DOHH2 (cell line): Measurements from ENCODE around the gene ABCG1.

Source experiments
- H3F3A ChIP-seq: fragments of 200-600 bp; sonication (generic), shearing (Covaris generic); 2 replicates; pipeline ENCODE4 v1.6.0; 2016; ENCODE audit warnings: antibody characterized with exemption, mild to moderate bottlenecking; ENCODE audit not compliant: control insufficient read depth, insufficient read depth
- H3K27ac ChIP-seq: fragments of 200-600 bp; sonication (generic); 2 replicates; pipeline ENCODE4 v1.5.1; 2014; ENCODE audit warnings: low read depth, mild to moderate bottlenecking, low read length, moderate library complexity
- H3K27me3 ChIP-seq: fragments of 200-600 bp; sonication (generic); 2 replicates; pipeline ENCODE4 v1.6.1; 2014; ENCODE audit warnings: mild to moderate bottlenecking, low read length, mixed read lengths; ENCODE audit not compliant: control insufficient read depth
- H3K36me3 ChIP-seq: fragments of 200-600 bp; sonication (generic); 2 replicates; pipeline ENCODE4 v1.6.1; 2014; ENCODE audit warnings: mild to moderate bottlenecking, low read length, moderate library complexity, mixed read lengths; ENCODE audit not compliant: control insufficient read depth
- H3K4me1 ChIP-seq: fragments of 200-600 bp; sonication (generic); 2 replicates; pipeline ENCODE4 v1.6.1; 2014; ENCODE audit warnings: mild to moderate bottlenecking, low read length, mixed read lengths; ENCODE audit not compliant: control insufficient read depth
- H3K4me2 ChIP-seq: fragments of 200-600 bp; sonication (generic); 2 replicates; pipeline ENCODE4 v1.6.0; 2014; ENCODE audit warnings: mild to moderate bottlenecking, low read length, moderate library complexity
- H3K4me3 ChIP-seq: fragments of 200-600 bp; sonication (generic); 2 replicates; pipeline ENCODE4 v1.5.1; 2014; ENCODE audit warnings: mild to moderate bottlenecking, low read length, mixed read lengths
- H3K79me2 ChIP-seq: fragments of 200-600 bp; sonication (generic); 2 replicates; pipeline ENCODE4 v1.6.1; 2014; ENCODE audit warnings: mild to moderate bottlenecking, low read length, mixed read lengths; ENCODE audit not compliant: control insufficient read depth
- H3K9me2 ChIP-seq: fragments of 200-600 bp; sonication (generic); replicated peaks from 2 replicates; pipeline ENCODE4 v1.6.1; 2014; ENCODE audit warnings: mild to moderate bottlenecking, low read length, mixed read lengths; ENCODE audit not compliant: control insufficient read depth
- H3K9me3 ChIP-seq: fragments of 200-600 bp; sonication (generic); 2 replicates; pipeline ENCODE4 v1.6.1; 2014; ENCODE audit warnings: antibody characterized with exemption, low read length, mixed read lengths; ENCODE audit not compliant: control insufficient read depth, insufficient read depth
- H4K20me1 ChIP-seq: fragments of 200-600 bp; sonication (generic); 2 replicates; pipeline ENCODE4 v1.6.0; 2014; ENCODE audit warnings: low read depth, mild to moderate bottlenecking, antibody characterized with exemption, low read length, moderate library complexity; ENCODE audit not compliant: control insufficient read depth, insufficient read depth
- EZH2phosphoT487 ChIP-seq: fragments of 200-600 bp; sonication (generic); IDR thresholded peaks from 2 replicates; pipeline ENCODE4 v1.6.1; 2017; ENCODE audit warnings: borderline replicate concordance, mild to moderate bottlenecking, antibody characterized with exemption, low read length, moderate library complexity, mixed read lengths
- TF ChIP-seq, protein P1 (sequence below): fragments of 200-600 bp; sonication (generic); IDR thresholded peaks from one replicate; pipeline ENCODE4 v1.5.1; 2014; ENCODE audit warnings: antibody characterized with exemption, mild to moderate bottlenecking, low read depth, low read length; ENCODE audit not compliant: poor library complexity, severe bottlenecking

ABCG1 gene

DNA sequence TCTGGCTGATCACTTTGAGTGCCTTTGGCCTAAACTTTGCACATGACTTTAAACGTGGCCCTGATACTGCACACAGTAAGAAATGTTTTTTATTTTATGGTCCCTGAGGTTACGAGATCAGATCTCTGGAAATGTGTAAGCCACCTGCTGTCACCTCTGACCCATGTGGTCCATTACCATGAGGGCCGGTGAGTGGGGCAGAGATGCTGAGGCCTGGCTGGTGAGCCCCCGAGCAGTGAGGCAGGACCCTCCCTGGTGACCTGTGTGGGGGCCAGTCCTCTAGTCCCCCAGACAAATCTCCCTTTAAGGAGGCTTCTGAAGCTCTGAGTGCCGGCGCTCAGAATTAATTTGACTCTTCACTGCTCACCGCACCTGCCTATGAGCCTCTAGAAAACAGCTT is 83.9 kb downstream of the ABCG1 start:
- no peaks in the 10 kb centered on the region for H4K20me1 ChIP-seq
- H3K36me3 ChIP-seq = no peaks in the 10 kb centered on the region
- H3K27me3 ChIP-seq = peaks cover 11% of the 10 kb centered on the region
- H3K79me2 ChIP-seq = no peaks in the 10 kb centered on the region
- no peaks in the 10 kb centered on the region for H3F3A ChIP-seq
- no peak for TF ChIP-seq EZH2phosphoT487
- TF ChIP-seq, protein P1, sequence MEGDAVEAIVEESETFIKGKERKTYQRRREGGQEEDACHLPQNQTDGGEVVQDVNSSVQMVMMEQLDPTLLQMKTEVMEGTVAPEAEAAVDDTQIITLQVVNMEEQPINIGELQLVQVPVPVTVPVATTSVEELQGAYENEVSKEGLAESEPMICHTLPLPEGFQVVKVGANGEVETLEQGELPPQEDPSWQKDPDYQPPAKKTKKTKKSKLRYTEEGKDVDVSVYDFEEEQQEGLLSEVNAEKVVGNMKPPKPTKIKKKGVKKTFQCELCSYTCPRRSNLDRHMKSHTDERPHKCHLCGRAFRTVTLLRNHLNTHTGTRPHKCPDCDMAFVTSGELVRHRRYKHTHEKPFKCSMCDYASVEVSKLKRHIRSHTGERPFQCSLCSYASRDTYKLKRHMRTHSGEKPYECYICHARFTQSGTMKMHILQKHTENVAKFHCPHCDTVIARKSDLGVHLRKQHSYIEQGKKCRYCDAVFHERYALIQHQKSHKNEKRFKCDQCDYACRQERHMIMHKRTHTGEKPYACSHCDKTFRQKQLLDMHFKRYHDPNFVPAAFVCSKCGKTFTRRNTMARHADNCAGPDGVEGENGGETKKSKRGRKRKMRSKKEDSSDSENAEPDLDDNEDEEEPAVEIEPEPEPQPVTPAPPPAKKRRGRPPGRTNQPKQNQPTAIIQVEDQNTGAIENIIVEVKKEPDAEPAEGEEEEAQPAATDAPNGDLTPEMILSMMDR = no peak
- H3K9me2 ChIP-seq = no peaks in the 10 kb centered on the region
- H3K4me3 ChIP-seq = no peak overlapping the region
- no peaks in the 10 kb centered on the region for H3K9me3 ChIP-seq
- no peak overlapping the region for H3K27ac ChIP-seq
- no peak overlapping the region for H3K4me2 ChIP-seq
- H3K4me1 ChIP-seq = no peaks in the 10 kb centered on the region

DNA sequence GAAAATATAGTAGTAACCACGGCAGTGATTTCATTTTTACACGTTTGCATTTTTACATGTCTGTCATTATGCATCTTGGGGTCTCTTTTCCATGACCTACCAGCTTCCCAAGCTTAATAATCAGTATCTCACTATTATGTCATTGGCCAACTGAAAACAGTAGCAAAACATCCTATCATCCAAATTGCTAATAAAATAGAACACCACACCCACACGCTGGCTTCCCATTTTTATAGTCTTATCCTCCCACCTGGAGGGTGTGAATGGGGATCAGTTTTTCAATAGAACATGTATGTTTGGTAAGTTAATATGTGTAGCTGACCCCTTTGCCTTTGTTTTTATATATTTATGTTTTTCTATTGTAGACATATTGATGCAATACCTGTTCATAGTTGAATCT is 84.5 kb downstream of the ABCG1 start:
- TF ChIP-seq EZH2phosphoT487 = no peak
- TF ChIP-seq, protein P1 = no peak

DNA sequence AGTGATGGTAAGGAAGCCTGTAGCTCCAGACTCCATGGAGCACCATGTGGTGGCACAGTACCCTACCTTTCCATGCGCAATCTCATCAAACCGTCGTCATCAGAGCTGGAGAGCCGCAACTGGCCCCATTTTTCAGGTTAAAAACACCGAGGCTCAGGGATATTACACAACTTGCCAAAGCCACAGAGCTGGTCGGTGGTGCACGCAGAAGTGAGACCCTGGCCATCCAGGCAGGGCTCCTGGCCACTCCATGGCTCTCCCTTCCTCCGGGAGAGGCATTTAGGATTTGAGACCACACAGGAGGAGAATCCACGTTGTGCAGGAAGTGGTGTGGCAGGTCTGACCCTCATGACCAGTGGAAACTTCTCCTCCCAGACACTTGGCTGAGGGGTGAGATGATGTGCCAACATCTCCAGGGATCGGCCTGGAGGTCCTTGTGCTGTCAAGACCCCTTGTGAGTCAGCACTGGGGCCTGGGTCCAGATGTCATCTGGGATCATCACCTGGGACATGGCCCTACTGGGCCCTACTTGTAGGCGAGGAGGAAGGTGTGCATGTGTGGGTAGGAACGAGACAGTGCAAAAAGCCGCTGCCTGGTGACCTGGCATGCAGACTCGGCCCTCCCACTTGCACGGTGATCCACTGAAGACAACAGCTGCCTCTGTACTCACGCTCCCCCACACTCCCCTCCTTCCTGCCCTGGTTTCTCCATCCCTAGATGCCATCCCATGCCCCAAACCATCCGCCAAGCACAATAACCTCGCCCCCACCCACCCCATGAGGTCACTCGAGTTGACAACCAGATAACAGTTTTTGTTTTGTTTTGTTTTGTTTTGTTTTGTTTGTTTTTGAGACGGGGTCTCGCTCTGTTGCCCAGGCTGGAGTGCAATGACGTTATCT is 85.9 kb downstream of the ABCG1 start:
- Histone ChIP-seq H3K27me3 (peaks cover 13% of the 10 kb centered on the region), H3K27ac (no peak overlapping the region), H3K4me2 (no peak overlapping the region), H3F3A (no peaks in the 10 kb centered on the region), H3K4me3 (no peak overlapping the region), H3K9me2 (no peaks in the 10 kb centered on the region), H3K36me3 (no peaks in the 10 kb centered on the region), H3K9me3 (no peaks in the 10 kb centered on the region), H3K79me2 (no peaks in the 10 kb centered on the region), H4K20me1 (no peaks in the 10 kb centered on the region), H3K4me1 (no peaks in the 10 kb centered on the region)
- TF ChIP-seq EZH2phosphoT487 = no peak
- TF ChIP-seq, protein P1 = no peak

More for the DNA sequence above, 84.5 kb downstream of the ABCG1 start:
- peaks cover 13% of the 10 kb centered on the region for H3K27me3 ChIP-seq
- no peaks in the 10 kb centered on the region for H3K79me2 ChIP-seq
- no peaks in the 10 kb centered on the region for H3K9me3 ChIP-seq
- H3K9me2 ChIP-seq = no peaks in the 10 kb centered on the region
- H3K4me3 ChIP-seq = no peak overlapping the region
- H3K27ac ChIP-seq = no peak overlapping the region
- no peaks in the 10 kb centered on the region for H4K20me1 ChIP-seq
- no peak overlapping the region for H3K4me2 ChIP-seq
- no peaks in the 10 kb centered on the region for H3F3A ChIP-seq
- no peaks in the 10 kb centered on the region for H3K36me3 ChIP-seq
- no peaks in the 10 kb centered on the region for H3K4me1 ChIP-seq
